CD4-positive, alpha-beta T cell treated with Interleukin-12 subunit alpha and Interleukin-12 subunit beta, for 1 hour (primary cell): ENCODE measurements around the gene PADI6.

Experiments used
- DNase-seq: peaks from one replicate; pipeline ENCODE4 v3.0.0-alpha.2; 2020

The PADI6 gene

DNA sequence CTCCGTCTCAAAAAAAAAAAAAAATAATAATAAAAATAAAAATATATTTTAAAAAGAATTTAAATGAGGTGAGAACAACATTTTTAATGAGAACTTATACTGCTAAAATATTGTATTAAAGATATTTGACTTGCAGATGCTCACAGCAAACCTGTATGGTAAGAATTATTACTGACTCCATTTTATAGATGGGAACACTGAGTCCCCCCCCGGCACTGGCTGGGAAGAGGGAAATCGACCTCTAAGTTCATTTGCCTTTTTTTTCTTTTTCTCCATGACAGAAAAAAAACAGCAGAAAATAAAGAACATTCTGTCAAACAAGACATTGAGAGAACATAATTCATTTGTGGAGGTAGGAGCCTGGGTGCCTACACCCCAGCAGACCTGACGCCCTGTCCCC, 13.4 kb upstream of the PADI6 start:
- no peak for DNase-seq

DNA sequence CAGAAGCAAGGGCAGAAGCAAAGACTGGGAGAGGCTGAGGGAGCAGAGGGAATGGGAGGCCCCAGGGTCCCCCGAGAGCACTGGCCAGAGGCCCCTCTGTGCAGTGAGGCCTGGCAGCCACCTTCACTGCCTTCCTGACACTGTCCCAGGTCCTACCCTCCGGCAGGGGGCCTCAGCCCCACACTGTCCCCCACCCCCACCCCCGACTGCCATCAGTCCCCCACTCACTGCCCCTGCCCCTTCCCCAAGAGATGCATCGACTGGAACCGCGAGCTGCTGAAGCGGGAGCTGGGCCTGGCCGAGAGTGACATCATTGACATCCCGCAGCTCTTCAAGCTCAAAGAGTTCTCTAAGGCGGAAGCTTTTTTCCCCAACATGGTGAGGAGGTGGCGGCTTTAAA, 13.0 kb upstream of the PADI6 start:
- DNase-seq = no peak

DNA sequence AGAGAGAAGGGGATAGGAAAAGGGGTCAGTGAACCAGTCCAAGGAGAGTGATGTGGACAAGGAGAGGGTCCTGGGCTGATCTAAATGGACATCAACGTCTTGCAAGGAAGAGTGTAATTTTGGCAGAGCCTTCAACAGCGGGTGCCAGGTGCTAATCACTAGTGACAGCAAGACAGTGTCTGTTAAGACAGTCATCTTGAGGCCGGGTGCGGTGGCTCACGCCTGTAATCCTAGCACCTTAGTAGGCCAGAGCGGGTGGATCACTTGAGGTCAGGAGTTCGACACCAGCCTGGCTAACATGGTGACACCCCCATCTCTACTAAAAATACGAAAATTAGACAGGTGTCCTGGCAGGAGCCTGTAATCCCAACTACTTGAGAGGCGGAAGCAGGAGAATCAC, 12.2 kb upstream of the PADI6 start:
- DNase-seq = no peak

DNA sequence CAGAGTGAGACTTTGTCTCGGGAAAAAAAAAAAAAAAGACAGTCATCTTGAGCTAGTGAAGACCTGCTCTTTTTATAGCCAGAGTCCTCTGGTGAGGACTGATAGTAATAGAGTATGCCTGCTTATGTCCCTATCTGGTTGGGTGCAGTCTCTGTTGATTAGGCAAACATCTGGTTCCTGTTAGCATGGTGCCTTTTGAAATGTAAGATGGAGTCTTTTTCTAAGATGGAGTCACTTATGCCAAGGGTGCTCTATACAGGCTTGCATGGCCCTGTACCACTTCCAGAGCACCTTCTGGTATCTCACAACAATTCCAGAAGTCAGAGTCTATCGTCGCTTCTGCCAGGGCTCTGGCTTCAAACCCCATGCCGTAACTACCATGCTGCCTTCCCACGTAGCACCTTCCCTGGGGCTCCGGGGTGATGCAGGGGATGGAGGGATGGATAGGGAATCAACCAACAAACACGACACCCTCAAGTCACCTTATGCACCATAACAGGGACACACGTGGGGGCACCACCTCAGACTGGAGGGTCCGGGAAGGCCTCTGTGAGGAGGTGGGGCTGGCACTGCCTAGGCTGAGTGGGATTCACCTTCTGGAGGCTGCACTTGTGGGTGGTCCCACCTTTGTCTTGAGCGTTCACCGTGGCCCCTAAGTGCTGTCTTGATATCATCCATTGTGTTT, 11.6 kb upstream of the PADI6 start:
- DNase-seq = no peak

DNA sequence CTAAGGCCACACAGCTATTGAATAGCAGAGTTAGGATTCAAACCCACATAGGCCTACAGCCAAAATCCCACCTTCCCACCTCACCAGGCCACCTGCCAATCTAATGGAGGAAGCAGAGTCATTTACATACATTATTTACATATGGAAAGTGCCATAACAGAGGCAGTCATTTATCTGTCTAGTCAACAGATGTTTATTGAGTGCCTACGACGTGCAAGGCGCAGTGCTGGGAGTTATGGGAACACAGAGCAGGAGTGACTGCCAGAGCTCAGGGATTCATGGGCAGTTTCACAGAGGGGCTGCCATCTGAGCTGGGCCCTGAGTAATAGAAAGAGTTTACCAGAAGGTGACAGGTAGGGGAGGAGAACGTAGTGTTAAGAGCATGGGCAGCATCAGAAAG, 10.3 kb upstream of the PADI6 start:
- no peak for DNase-seq

DNA sequence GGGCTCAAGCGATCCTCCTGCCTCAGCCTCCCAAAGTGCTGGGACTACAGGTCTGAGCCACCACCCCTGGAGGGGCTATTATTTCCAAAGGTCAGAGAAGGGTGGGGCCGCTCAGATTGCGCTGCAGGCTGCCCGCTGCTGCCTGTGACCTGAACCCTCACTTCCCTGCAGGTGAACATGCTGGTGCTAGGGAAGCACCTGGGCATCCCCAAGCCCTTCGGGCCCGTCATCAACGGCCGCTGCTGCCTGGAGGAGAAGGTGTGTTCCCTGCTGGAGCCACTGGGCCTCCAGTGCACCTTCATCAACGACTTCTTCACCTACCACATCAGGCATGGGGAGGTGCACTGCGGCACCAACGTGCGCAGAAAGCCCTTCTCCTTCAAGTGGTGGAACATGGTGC, 8.6 kb upstream of the PADI6 start:
- DNase-seq = no peak

DNA sequence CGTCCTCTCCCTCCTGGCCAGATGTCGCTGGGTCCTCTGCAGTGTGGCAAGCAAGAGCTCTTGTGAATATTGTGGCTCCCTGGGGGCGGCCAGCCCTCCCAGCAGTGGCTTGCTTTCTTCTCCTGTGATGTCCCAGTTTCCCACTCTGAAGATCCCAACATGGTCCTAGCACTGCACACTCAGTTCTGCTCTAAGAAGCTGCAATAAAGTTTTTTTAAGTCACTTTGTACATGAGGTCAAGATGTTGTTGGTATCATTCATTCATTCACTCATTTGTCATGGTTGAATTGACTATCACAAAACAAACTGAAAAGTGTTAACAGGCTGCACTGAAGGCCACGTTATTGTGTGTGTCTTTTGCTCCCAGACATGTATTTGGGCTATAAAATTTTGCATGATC, 8.2 kb upstream of the PADI6 start:
- no peak for DNase-seq

DNA sequence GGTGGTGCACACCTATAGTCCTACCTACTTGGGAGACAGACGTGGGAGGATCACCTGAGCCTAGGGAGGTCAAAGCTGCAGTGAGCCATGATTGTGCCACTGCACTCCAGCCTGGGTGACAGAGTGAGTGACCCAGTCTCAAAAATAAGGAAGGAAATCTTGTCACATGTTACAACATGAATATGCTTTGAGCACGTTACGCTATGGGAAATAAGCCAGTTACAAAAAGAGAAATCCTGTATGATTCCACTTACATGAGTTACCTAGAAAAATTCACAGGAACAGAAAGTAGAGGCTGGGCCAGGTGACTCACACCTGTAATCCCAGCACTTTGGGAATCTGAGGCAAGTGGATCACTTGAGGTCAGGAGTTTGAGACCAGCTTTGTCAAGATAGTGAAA, 6.7 kb upstream of the PADI6 start:
- DNase-seq = no peak

DNA sequence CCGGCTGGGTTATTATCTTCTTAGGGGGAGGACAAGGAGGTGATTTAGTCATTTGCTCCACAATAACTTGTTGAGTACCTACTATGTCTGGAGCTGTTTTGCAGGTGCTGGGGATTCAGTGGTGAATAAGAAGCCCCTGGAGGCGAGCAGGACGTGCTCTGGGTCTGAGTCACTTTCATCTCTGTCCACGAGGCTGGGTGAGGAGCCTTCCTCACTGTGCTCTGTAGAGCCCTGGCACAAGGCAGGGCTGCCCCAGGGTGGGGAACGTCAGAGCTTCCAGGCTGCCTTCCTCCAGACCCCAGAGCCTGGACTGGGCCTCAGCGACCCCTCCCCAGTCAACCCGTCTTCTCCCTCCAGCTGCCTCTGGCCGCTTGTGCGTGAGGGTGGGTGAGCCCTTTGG, 2.5 kb upstream of the PADI6 start:
- DNase-seq = no peak

DNA sequence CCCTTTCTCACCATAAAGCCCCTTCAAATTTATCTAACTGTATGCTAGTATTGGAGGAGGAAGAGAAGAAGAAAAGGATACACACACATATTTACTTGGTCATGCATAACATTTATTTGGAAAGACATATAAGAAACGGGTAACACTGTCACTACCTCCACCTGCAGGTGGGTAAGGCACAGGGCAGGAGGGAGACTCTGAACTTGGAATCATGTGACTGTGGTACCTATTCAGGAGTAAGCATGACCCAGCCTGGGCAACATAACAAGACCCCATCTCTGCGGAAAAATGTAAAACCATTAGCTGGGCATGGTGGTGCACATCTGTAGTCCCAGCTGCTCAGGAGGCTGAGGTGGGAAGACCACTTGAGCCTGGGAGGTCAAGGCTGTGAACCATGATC, 1.4 kb upstream of the PADI6 start:
- DNase-seq = no peak

DNA sequence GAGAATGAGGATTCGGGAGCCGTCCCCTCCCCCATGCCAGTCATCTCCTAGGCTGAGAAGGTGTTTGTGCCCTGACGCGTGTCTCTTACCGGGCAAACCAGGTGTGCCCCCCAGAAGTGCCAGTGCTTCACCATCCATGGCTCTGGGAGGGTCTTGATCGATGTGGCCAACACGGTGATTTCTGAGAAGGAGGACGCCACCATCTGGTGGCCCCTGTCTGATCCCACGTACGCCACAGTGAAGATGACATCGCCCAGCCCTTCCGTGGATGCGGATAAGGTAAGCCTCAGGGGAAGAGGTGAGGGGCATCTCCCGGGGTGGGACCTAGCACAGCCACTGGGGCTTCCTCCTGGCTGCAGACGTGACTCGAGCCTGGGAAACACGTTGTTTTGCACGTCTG, 959 bp downstream of the PADI6 start:
- DNase-seq = no peak

DNA sequence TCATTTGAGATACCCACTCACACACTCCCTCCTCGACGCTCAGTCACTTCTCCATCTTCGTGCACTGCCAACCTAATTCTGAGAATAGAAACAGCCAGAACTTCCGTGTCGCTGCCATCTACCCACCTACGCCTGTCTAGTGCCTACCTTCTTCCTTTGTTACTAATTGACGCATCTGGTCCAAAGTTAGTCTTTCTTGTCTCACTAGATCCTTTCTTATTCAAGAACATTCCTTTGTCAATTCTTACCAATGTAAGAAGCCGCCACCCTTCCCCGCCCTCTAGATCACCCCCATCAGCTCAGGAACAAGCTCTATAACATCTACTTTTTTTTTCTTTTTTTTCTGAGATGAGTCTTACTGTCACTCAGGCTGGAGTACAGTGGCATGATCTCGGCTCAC, 3.7 kb downstream of the PADI6 start:
- DNase-seq = no peak

DNA sequence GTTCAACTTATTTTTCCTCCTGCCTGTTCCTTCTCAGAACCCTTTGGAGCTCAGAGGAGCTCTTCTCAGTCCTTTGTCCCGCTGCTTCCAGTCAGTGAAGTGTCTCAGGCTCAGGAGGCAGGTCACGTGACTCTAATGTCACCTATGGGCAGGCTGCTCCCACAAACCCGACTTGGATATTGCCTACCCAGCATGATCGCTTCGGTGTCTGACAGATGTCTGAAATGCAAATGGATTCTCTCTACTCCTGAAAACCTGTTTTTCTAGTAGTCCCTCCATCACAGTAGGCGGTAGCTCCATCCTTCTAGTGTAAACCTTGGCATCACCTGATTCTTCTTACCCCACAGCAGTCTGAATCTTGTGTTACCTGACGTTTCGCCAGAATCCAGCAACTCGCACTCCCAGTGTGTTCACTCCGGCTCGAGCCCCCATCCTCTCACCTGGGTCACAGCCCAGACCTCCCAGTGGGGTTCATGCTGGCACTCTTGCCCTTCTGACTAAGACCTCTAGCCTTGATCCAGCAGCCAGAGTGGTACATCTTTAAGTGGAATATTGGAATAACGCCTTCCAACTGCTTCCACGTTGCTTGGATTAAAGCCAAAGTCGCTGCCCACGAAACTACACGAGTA, 5.4 kb downstream of the PADI6 start:
- DNase-seq = no peak

DNA sequence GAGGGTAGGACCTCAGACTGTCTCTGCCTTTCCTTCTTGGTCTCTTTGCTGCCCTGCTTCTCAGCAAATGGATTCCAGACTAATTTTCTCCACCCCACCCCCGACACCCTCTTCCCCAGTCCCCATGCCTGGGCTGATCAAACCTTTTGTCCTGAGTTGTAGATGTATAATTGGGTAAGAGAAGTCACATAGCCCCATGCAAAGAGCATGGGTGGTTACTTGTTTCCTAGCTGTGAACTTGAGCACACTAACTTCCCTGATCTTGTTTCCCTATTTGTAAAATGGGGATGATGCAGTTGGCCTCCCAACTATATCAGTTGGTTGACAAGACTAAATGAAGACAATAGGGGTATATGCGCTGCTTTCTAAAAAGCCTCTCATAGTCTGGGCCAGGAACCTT, 9.2 kb downstream of the PADI6 start:
- DNase-seq = no peak

DNA sequence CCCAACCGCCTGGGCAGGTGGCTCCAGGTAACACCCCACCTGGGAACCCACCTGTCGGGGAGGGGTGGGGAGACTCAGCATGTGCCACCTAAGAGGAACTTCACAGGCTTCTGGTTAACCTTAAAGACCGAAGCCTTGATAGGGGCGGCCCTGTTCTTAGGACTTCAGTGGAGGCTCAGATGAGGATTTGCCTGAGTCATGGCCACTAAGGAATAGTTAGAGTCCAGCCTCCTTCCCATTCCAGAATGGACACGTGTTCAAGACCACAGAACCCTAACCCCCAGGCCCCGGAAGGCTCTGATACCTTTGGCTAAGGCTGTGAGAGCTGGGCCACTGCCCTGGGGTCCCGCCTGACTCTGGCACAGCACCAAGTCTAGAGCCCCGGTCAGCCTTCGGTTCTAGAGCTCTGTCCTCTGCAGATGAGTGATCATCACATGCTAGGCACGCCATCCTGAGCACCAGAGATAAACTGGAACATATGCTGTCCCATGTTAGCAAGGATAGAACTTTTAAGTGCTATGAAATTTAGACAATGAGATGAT, 20.3 kb downstream of the PADI6 start:
- no peak for DNase-seq

DNA sequence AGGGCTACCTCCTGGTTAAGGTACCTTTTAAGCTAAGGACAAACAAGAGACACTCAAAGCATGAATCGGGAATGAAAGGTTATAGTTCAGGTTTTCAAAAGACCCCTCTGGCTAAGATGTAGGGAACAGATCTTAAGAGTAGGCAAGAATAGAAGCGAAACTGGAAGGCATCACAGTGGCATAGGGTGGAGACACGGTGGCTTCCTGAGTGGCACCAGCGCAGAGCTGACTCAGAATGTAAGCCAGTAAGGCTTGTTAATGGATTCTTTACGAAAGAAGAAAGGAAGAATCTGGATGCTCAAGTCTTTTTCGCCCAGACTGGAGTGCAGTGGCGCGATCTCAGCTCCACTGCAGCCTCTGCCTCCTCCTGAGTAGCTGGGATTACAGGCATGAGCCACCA, 21.2 kb downstream of the PADI6 start:
- DNase-seq = no peak

DNA sequence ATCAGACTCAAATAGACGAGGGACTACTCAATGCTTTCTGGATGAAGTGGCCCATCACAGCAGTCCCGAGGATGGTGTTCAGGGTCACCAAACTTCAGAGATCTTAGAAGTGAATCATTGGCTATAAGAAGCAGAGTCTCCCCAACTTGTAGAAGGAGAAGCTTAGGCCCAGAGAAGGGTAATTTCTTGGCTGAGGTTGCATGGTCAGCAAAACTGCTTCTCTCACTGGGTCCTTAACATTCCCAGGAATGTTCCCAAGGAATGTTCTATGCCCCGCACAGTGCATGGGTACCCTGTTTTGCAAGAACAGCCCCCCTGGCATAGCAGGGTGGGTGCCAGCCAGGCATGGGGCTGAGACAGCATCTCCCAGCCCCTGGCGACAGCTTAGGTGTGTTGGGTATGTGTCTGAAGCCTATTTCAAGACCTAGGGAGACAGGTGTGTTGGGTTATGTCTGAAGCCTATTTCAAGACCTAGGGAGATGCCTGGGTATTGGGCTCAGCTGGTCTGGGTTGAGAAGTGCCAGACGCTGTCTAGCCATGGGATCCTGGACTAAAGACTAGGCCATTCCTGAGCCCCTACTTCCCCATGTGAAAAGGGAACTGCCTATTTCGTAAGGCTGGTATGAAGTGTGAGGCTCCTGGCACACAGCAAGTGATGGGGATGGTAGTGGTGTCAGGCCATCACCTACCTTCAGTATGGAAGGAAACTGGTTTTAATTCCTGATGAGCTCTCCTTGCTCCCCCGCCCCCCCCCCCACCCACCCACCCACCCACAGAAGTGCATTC, 26.1 kb downstream of the PADI6 start:
- DNase-seq = no peak

DNA sequence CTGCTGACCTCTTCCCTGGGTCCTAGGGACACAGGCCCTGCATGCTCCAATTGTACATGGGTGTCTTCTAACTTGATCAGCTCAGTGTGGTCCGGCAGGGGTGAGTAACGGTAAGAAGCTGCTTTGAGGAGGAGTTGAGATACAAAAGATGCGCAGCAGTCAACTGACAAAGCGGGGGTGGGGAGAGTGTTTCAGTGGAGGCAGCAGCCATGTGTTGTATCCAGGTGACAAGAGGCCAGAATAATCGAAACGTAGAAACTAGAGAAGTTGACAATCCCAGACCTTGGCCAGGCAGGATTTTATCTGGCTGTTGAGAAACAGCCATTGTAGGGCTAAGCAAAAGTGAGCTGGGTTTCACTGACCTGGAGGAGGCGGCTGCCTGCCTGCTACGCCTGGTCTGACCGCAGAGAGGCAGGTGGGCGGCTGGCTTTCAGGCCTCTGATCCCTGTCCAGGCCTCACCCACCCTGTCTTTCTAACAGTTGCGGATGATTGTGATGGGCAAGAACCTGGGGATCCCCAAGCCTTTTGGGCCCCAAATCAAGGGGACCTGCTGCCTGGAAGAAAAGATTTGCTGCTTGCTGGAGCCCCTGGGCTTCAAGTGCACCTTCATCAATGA, 28.8 kb downstream of the PADI6 start:
- DNase-seq = no peak

DNA sequence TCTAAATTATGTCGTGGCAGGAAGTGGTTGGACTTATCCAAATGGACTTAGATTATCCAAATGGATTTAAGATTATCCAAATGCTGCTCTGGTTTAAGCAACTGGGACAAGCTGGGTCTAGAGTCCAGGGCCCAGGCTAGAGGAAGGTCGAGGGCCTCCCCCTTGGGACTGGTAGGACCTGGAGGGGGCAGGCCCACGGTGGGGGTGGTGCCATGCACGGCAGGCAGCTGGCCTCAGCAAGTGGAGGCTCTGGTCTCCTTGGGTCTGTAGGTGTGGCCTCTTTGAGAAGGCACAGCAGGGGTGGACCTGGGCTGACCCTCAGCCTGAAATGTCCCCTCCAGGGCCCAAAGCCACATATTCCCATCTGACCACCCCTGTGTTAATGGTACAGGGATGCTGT, 29.8 kb downstream of the PADI6 start:
- DNase-seq = no peak

DNA sequence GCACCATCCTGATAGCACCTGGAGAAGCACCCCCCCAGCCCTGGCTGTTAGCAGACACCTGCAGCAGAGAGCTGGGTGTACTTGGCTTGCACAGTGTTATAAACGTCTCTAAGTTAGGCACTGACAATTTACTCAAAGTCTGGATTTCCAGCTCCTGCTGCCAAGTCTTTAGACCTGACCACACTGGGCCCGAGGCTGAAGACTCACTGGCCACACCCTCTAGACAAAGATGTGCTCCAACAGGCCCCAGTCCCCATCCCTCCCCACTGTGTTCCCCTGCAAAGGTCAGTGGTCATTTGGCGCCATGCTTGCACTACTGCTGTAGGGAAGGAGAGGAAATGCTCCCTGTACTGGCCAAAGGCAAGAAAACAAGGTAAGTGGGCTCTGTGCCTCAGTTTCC, 31.1 kb downstream of the PADI6 start:
- no peak for DNase-seq

DNA sequence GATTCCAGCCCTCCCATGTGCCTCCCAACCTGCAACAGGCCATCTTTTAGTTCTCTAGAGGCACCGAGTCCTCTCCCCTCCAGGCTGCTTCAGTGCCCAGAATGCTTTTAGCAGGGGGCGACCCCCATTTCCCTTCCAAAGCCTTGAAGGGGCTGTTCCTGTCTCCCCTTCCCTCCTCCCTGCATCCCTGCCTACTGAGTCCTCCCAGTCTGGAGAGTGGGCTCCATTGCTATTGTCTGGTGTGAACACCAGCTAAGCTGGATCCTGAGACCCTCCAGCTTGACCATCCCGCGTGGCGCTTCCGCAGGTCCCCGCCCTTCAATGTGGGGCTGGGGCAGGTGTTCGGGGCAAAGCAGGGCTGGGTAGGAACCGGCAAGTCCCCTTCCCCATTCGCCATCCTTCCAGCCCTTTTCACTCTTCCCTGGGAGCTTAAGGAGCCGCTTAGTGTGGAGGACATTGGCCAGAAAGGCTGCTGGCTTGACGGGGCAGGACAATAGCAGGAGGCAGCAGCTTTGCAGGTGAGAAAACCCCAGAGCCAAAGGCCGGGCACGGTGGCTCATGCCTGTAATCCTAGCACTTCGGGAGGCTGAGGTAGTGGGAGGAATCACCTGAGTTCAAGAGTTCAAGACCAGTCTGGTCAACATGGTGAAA, 32.2 kb downstream of the PADI6 start:
- no peak for DNase-seq

DNA sequence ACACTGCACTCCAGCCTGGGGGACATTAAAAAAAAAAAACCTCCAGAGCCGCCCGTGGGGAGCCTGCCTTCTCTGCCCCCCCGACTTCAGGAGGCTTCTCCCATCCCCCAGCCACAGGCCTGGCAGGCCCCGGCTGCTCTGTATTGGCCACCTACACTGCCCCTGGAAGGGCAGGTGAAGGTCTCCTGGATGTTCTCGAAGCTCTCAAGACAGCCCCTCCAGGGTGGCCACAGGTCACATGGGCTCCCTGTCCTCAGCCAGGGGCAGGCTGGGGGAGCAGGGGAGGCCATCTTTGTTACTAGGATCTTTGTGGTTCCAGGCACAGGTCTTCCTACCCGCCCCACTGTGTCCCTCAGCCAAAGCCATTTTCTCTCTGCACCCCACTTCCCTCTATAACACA, 32.8 kb downstream of the PADI6 start:
- no peak for DNase-seq
